HG03196 (cell line): ENCODE data around the gene SRGN.
"Not testable (repeated sequence)": the region's sequence is repeated elsewhere in the genome, so short reads cannot be mapped to it uniquely, and the experiment has no call there.

Source experiments
- ATAC-seq: cut with Tn5 transposase; IDR thresholded peaks from one replicate; pipeline ENCODE4 v1.9.1; 2021; ENCODE audit not compliant: unreplicated experiment

SRGN gene

GRCh38 chr10:69087590-69088470 lies at the start of gene SRGN:
Gene SRGN (plus strand): TSS chr10:69088103. CDS start chr10:69088158, 55 bp downstream.
- peak; percentile 55 for ATAC-seq

- ATAC-seq = not testable (repeated sequence)
These were observed 47.0 kb upstream of the SRGN start for GRCh38 chr10:69040904-69041303.

GRCh38 chr10:69042417-69042816 lies 45.5 kb upstream of the SRGN start:
- ATAC-seq = no peak

- ATAC-seq = no peak
These were observed 45.1 kb upstream of the SRGN start for GRCh38 chr10:69042838-69043237.

- peak; percentile 59 for ATAC-seq
These were observed 43.9 kb upstream of the SRGN start for GRCh38 chr10:69043931-69044531.

GRCh38 chr10:69044546-69044945 lies 43.4 kb upstream of the SRGN start:
- ATAC-seq = peak; percentile 14

GRCh38 chr10:69045441-69046300 lies 42.2 kb upstream of the SRGN start:
- peak; percentile 42 for ATAC-seq

GRCh38 chr10:69047111-69047832 lies 40.6 kb upstream of the SRGN start:
- ATAC-seq = no peak

GRCh38 chr10:69048103-69048502 lies 39.8 kb upstream of the SRGN start:
- ATAC-seq = no peak

GRCh38 chr10:69049566-69049961 lies 38.3 kb upstream of the SRGN start:
- no peak for ATAC-seq

- ATAC-seq = peak; percentile 34
These were observed 36.6 kb upstream of the SRGN start for GRCh38 chr10:69051303-69051702.

- no peak for ATAC-seq
These were observed 36.0 kb upstream of the SRGN start for GRCh38 chr10:69051710-69052487.

- ATAC-seq = no peak
These were observed 35.2 kb upstream of the SRGN start for GRCh38 chr10:69052736-69053135.

- ATAC-seq = no peak
These were observed 32.7 kb upstream of the SRGN start for GRCh38 chr10:69055241-69055640.

GRCh38 chr10:69056129-69056528 lies 31.8 kb upstream of the SRGN start:
- no peak for ATAC-seq

GRCh38 chr10:69056536-69057260 lies 31.2 kb upstream of the SRGN start:
- ATAC-seq = no peak

GRCh38 chr10:69057261-69057950 lies 30.5 kb upstream of the SRGN start:
- no peak for ATAC-seq

- no peak for ATAC-seq
These were observed 30.0 kb upstream of the SRGN start for GRCh38 chr10:69057951-69058297.
